Ascending aorta (tissue), 2 donors: ENCODE results near the gene BMPR1B. TPM values are rescaled to one million over a fixed set of nuclear protein-coding genes. Genes with fewer than 3 reads are reported as not detected.

Experiments
- DNase-seq, 2 donors: peaks; one replicate each; pipeline ENCODE4 v3.0.0-alpha.2; 2019; ENCODE audit warnings: low spot score in 2 of 2
- H3K27ac ChIP-seq, 2 donors: fragments of 200-600 bp; sonication (generic); one replicate each; pipeline ENCODE4 v1.5.1; 2016 to 2017; ENCODE audit warnings: mild to moderate bottlenecking in 1 of 2
- H3K27me3 ChIP-seq: fragments of 200-600 bp; sonication (generic); one replicate; pipeline ENCODE4 v1.5.1; 2017
- H3K36me3 ChIP-seq, 2 donors: fragments of 200-600 bp; sonication (generic); one replicate each; pipeline ENCODE4 v1.5.1; 2016
- H3K4me1 ChIP-seq, 2 donors: fragments of 200-600 bp; sonication (generic); one replicate each; pipeline ENCODE4 v1.5.1; 2016 to 2017; ENCODE audit warnings: mild to moderate bottlenecking in 1 of 2
- H3K4me3 ChIP-seq, 2 donors: fragments of 200-600 bp; sonication (generic); one replicate each; pipeline ENCODE4 v1.5.1; 2016 to 2017; ENCODE audit warnings: mild to moderate bottlenecking in 1 of 2
- H3K9me3 ChIP-seq, 2 donors: fragments of 200-600 bp; sonication (generic); one replicate each; pipeline ENCODE4 v1.5.1; 2016
- CTCF ChIP-seq, 3 experiments: fragments of 200-600 bp in 2 of 3; fragments of 450-650 bp in 1 of 3; sonication (generic) in 2 of 3; IDR thresholded peaks; one replicate each; pipeline ENCODE4 v1.5.1; 2016 to 2019; ENCODE audit warnings: antibody characterized with exemption in 3 of 3, mild to moderate bottlenecking in 1 of 3, moderate library complexity in 1 of 3
- intact Hi-C: fragments of 100-400 bp; cut with DNase I; formaldehyde crosslinking; loops from one replicate; pipeline ENCODE4 v1.15.1; 2023
- total RNA-seq: library from RNA; depleted of rRNA; stranded (reverse); fragments of >200 nt; gene quantifications from one replicate; pipeline ENCODE4 v1.1.0, GENCODE V29; 2016

BMPR1B gene
- total RNA-seq, 1 donor from 2014 or later, result 3.8 TPM

- intact Hi-C loops, result loop anchor here (5.0 to 10.0 kb wide), 7 partner anchors 69 to 787 kb away; partner anchors contain the start of genes PDLIM5 and UNC5C
- TF ChIP-seq CTCF (IDR thresholded peaks at IDR 0.05), result no peak
- DNase-seq, result peak in 1 of 2 donors; percentile 78
- H3K36me3 ChIP-seq, result no peaks in the 10 kb centered on the region
- no peaks in the 10 kb centered on the region for H3K4me1 ChIP-seq
- H3K27me3 ChIP-seq, result no peaks in the 10 kb centered on the region
- peak overlapping the region; percentile 76 to 81 for H3K4me3 ChIP-seq
- no peaks in the 10 kb centered on the region for H3K9me3 ChIP-seq
- H3K27ac ChIP-seq, result peak overlapping the region; percentile 79 to 85
These were observed 465 bp downstream of the BMPR1B start for GRCh38 chr4:94758141-94758699.

- intact Hi-C loops, result loop anchor here (5.0 to 10.0 kb wide), 7 partner anchors 68 to 786 kb away; partner anchors contain the start of genes PDLIM5 and UNC5C
- DNase-seq, result no peak
- Histone ChIP-seq H3K4me3 (peak overlapping the region; percentile 76 to 81), H3K27ac (peak overlapping the region; percentile 79 to 85), H3K9me3 (no peaks in the 10 kb centered on the region), H3K36me3 (no peaks in the 10 kb centered on the region), H3K4me1 (no peaks in the 10 kb centered on the region), H3K27me3 (no peaks in the 10 kb centered on the region)
- no peak for TF ChIP-seq CTCF (IDR thresholded peaks at IDR 0.05)
These were observed 1.1 kb downstream of the BMPR1B start for GRCh38 chr4:94758700-94759399.

- DNase-seq, result no peak
- H3K4me1 ChIP-seq, result no peaks in the 10 kb centered on the region
- TF ChIP-seq CTCF (IDR thresholded peaks at IDR 0.05), result no peak
- H3K27ac ChIP-seq, result peak overlapping the region; percentile 37 to 85
- H3K9me3 ChIP-seq, result no peaks in the 10 kb centered on the region
- H3K27me3 ChIP-seq, result no peaks in the 10 kb centered on the region
- H3K4me3 ChIP-seq, result peak overlapping the region in 1 of 2 donors; percentile 81
- no peaks in the 10 kb centered on the region for H3K36me3 ChIP-seq
- intact Hi-C loops, result loop anchor here (5.0 to 10.0 kb wide), 7 partner anchors 68 to 785 kb away; partner anchors contain the start of genes PDLIM5 and UNC5C
These were observed 2.0 kb downstream of the BMPR1B start for GRCh38 chr4:94759767-94760211.

- Histone ChIP-seq H3K36me3 (no peaks in the 10 kb centered on the region), H3K9me3 (no peaks in the 10 kb centered on the region), H3K4me1 (no peaks in the 10 kb centered on the region), H3K4me3 (no peak overlapping the region), H3K27ac (no peak overlapping the region), H3K27me3 (no peaks in the 10 kb centered on the region)
- no peak for TF ChIP-seq CTCF (IDR thresholded peaks at IDR 0.05)
- intact Hi-C loops, result no loop called here
- no peak for DNase-seq
These were observed 4.6 kb downstream of the BMPR1B start for GRCh38 chr4:94762326-94762725.

GRCh38 chr4:94763005-94763404, 5.2 kb downstream of the BMPR1B start:
- no peak overlapping the region for H3K27ac ChIP-seq

More at GRCh38 chr4:94763005-94763404, 5.2 kb downstream of the BMPR1B start:
- no peaks in the 10 kb centered on the region for H3K27me3 ChIP-seq
- no peak for DNase-seq
- no peaks in the 10 kb centered on the region for H3K9me3 ChIP-seq
- no peaks in the 10 kb centered on the region for H3K36me3 ChIP-seq
- H3K4me3 ChIP-seq, result no peak overlapping the region
- H3K4me1 ChIP-seq, result no peaks in the 10 kb centered on the region
- TF ChIP-seq CTCF (IDR thresholded peaks at IDR 0.05), result no peak
- intact Hi-C loops, result no loop called here
